OCI-LY7 (cell line): ENCODE results near the gene FAM81A.

ENCODE experiments used
- EZH2phosphoT487 ChIP-seq: fragments of 200-600 bp; sonication (generic); IDR thresholded peaks from 2 replicates; pipeline ENCODE4 v1.6.1; 2018; ENCODE audit warnings: low read depth, borderline replicate concordance, mild to moderate bottlenecking, mixed run types, antibody characterized with exemption, low read length, moderate library complexity, mixed read lengths
- TF ChIP-seq, protein P1 (sequence below): fragments of 200-600 bp; sonication (generic); conservative IDR thresholded peaks from 2 replicates; pipeline ENCODE4 v1.5.1; 2014; ENCODE audit warnings: mild to moderate bottlenecking, antibody characterized with exemption, low read length, moderate library complexity, mixed read lengths

- TF ChIP-seq, protein P1, sequence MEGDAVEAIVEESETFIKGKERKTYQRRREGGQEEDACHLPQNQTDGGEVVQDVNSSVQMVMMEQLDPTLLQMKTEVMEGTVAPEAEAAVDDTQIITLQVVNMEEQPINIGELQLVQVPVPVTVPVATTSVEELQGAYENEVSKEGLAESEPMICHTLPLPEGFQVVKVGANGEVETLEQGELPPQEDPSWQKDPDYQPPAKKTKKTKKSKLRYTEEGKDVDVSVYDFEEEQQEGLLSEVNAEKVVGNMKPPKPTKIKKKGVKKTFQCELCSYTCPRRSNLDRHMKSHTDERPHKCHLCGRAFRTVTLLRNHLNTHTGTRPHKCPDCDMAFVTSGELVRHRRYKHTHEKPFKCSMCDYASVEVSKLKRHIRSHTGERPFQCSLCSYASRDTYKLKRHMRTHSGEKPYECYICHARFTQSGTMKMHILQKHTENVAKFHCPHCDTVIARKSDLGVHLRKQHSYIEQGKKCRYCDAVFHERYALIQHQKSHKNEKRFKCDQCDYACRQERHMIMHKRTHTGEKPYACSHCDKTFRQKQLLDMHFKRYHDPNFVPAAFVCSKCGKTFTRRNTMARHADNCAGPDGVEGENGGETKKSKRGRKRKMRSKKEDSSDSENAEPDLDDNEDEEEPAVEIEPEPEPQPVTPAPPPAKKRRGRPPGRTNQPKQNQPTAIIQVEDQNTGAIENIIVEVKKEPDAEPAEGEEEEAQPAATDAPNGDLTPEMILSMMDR, result no peak
- no peak for TF ChIP-seq EZH2phosphoT487
Observed at GRCh38 chr15:59569477-59569876, 131.5 kb downstream of the FAM81A start.
